C4-2B (cell line): ENCODE results near the gene FOXK1.

Source experiments
- H3K27ac ChIP-seq: fragments of 450-650 bp; 2 replicates; pipeline ENCODE4 v1.5.1; 2017
- ZFX ChIP-seq: fragments of 450-650 bp; IDR thresholded peaks from 2 replicates; pipeline ENCODE4 v1.6.1; 2017
- TF ChIP-seq, protein P1 (sequence below): fragments of 450-650 bp; conservative IDR thresholded peaks from 2 replicates; pipeline ENCODE4 v1.5.1; 2017; ENCODE audit warnings: mild to moderate bottlenecking

FOXK1 gene

DNA sequence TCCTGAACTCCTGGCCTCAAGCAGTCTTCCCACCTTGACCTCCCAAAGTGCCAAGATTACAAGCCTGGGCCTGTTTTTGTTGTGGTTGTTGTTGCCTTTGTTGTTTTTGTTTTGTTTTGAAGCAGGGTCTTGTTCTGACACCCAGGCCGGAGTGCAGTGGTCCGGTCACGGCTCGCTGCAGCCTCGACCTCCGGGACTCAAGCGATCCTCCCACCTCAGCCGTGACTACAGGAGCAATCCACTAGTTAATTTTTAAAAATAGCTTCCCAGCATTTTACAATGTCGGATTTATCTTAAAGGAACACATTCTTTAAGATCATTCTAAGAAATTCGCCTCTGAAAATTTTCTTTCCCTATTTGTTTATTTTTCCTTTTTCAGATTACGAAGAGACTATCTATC, 65.7 kb downstream of the FOXK1 start:
- no peak overlapping the region for H3K27ac ChIP-seq
- no peak for TF ChIP-seq ZFX
- TF ChIP-seq, protein P1, sequence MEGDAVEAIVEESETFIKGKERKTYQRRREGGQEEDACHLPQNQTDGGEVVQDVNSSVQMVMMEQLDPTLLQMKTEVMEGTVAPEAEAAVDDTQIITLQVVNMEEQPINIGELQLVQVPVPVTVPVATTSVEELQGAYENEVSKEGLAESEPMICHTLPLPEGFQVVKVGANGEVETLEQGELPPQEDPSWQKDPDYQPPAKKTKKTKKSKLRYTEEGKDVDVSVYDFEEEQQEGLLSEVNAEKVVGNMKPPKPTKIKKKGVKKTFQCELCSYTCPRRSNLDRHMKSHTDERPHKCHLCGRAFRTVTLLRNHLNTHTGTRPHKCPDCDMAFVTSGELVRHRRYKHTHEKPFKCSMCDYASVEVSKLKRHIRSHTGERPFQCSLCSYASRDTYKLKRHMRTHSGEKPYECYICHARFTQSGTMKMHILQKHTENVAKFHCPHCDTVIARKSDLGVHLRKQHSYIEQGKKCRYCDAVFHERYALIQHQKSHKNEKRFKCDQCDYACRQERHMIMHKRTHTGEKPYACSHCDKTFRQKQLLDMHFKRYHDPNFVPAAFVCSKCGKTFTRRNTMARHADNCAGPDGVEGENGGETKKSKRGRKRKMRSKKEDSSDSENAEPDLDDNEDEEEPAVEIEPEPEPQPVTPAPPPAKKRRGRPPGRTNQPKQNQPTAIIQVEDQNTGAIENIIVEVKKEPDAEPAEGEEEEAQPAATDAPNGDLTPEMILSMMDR, result no peak

DNA sequence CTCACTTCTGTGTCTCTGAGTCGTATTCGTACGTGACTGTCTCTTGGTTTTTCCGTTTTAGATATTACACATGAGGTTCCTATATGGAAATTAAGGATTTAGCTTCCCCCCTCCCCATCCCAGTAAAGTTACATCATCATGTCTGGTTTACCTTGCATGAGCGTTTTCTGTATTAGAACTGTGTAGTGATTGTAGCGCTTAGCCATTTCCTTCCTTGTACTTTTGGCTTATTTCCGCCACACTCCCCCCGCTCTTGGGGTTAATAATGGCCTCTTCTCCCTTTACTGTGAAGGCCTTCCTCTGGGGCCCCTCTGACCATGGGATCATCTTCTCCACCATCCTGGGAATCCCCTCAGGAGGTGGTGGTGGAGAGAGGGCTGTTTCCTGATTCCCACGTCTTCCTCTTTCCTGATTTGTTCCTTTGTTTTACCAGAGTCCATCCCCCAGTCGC, 66.2 kb downstream of the FOXK1 start:
- TF ChIP-seq, protein P1, result no peak
- TF ChIP-seq ZFX, result no peak
- no peak overlapping the region for H3K27ac ChIP-seq

DNA sequence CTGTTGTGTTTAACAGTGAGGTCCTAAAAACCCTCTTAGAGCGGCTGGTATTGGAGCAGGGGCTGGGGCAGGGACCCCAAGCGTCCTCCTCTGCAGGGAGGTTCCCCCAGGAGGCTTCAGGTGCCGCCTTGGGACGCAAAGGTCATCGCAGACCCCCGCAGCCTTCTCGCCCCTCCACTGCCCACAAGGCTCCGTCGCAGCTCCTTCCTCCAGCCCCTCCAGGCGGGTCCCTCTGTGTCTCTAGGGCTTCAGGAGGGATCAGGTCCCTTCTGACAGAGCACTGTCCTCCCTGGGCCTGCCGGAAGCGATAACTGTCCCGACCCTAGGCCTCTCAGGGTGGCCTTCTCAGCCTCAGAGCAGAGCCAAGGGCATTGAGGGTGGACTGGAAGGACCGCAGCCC, 67.3 kb downstream of the FOXK1 start:
- TF ChIP-seq ZFX, result no peak
- TF ChIP-seq, protein P1, result no peak

DNA sequence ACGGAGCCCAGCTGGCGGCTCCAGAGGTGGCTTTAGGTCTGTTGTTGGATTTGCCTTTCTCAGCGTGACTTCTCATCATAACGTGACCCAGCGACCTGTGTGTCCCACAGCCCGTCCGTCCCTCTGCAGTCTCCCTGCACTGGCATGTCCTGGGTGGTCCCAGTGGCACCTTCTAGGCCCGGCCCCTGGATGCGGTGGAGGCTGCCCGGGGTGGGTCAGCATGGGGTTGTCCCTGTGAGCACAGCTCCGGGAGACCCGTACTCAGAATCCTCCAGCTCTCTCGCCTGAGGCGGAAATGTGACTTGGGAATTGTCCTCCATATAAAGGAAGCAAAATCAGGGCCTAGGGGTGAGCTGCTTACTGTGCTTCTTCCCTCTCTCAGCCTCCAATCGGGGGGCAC, 67.7 kb downstream of the FOXK1 start:
- H3K27ac ChIP-seq, result no peak overlapping the region
- no peak for TF ChIP-seq ZFX
- TF ChIP-seq, protein P1, result no peak

More for the DNA sequence above, 67.3 kb downstream of the FOXK1 start:
- no peak overlapping the region for H3K27ac ChIP-seq

DNA sequence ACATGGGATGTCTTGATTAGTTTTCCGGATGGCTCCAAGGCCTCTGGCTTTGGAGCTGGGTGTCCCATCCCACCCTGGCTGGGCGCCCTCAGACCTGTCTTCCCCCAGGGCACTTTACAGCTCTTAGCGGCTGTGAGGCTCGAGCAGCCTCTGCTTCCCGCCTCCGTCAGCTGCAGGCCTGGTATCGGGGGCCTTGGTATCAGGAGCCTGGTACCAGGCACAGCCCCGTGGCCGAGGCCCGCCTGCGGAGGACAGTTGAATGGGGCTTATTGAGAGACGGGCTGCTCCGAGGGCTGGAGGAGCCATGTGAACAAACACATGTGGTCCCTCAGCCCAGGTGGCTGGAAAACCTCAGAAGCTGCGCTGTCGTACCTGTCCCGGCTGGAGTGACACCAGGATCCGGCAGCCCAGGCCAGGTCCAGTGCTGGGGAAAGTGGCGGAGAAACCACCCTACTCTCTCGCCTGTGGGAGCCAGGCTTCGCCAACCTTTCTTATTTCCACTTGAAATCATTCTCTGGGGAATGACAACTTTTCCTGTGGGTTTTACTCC, 69.4 kb downstream of the FOXK1 start:
- no peak for TF ChIP-seq ZFX
- H3K27ac ChIP-seq, result no peak overlapping the region

DNA sequence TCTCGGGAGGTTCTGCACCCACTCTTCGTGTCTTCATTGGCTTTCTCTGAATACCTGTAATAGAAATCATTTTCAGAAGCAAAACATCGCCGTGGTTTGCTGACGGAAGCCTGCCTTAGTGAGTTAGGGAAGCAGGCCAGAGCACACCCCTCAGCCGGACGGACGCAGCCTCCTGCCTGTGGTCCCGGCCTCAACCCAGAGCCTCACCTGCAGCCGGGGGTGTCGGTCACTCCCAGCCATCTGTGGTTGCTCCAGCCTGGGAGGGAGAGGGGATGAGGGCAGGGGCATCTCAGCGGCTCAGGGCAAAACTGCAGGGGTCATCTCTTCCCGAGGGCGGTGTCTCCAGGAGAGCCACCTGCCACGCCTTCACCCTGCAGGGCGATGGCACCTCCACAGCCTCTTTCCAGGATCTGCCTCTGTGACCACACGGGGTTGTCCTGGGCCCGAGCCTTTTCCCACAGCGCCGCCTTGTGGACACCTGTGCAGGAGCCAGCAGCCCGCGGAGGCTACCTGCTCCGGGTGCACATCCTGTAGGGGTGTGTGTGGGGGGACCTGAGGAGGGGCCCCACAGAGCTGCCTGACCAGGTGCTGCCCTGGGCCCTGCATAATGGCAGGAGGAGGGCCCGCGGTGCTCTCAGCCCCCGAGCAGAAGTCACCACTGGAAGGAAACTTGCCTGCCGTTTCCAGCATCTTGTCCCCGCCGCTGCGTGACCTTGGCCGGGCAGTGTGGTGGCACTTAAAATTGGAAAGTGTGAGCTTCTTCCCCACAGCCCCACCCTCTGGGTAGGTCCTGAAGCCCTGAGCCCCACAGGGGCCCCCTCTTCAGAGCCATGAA, 71.7 kb downstream of the FOXK1 start:
- TF ChIP-seq ZFX, result no peak
- TF ChIP-seq, protein P1, result peak; percentile 95
- H3K27ac ChIP-seq, result no peak overlapping the region

DNA sequence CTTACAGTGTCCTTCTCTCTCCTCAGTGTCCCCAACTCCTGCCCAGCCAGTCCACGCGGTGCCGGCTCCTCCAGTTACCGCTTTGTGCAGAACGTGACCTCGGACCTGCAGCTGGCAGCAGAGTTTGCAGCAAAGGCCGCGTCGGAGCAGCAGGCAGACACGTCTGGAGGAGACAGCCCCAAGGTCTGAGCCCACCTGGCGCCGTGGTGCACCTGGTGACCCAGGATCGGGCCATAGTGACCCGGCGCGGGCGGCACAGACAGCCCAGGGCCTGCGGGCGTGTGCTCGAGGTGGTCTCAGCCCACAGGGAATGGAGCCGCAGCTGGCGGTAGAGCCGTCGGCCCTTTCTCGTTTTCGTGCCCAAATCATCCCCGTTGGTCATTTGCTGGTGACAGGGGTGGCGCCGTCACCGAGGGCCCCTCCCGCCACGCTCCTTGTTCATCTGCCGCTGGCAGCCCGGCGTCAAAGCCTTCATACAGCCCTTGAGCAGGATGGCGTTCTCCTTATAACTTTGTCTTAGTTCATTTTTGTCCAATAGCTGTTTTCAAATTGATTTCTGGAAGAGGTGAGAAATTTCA, 72.4 kb downstream of the FOXK1 start:
- TF ChIP-seq, protein P1, result no peak
- no peak for TF ChIP-seq ZFX
- H3K27ac ChIP-seq, result no peak overlapping the region
